Mammary epithelial cell (primary cell): ENCODE results near the gene SUMF1.

ENCODE experiments used
- EZH2 ChIP-seq: IDR thresholded peaks from 2 replicates; pipeline ENCODE4 v1.6.1; 2012; ENCODE audit warnings: low read length, inconsistent platforms, borderline replicate concordance
- TF ChIP-seq, protein P1 (sequence below), 2 donors: IDR thresholded peaks in 1 of 2; conservative IDR thresholded peaks in 1 of 2; 2 replicates each; pipeline ENCODE4 v1.5.1; 2011 to 2012; ENCODE audit warnings: inconsistent platforms in 2 of 2, low read length in 2 of 2, mild to moderate bottlenecking in 2 of 2, control low read depth in 1 of 2, low read depth in 1 of 2; ENCODE audit not compliant: insufficient read depth in 1 of 2; ENCODE audit errors: extremely low read depth in 1 of 2

DNA sequence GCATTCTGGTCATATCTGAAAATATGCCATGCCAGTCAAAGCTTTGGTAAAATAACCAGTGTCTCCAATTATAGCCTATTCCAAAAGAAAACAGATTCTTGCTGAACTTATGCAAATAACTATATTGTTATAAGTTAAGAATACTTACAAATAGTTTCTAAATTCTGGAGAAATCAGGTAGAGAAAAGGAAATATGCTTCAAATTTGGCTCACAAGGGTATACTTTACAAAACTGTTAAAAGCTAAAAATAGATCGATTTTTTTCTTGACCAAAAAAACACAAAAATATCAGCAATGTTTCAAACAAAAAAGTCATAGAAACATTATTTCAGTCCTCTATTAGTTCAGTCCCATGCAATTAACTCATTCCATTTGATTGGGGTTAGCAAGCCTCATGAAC, 140.2 kb downstream of the SUMF1 start:
- TF ChIP-seq, protein P1, sequence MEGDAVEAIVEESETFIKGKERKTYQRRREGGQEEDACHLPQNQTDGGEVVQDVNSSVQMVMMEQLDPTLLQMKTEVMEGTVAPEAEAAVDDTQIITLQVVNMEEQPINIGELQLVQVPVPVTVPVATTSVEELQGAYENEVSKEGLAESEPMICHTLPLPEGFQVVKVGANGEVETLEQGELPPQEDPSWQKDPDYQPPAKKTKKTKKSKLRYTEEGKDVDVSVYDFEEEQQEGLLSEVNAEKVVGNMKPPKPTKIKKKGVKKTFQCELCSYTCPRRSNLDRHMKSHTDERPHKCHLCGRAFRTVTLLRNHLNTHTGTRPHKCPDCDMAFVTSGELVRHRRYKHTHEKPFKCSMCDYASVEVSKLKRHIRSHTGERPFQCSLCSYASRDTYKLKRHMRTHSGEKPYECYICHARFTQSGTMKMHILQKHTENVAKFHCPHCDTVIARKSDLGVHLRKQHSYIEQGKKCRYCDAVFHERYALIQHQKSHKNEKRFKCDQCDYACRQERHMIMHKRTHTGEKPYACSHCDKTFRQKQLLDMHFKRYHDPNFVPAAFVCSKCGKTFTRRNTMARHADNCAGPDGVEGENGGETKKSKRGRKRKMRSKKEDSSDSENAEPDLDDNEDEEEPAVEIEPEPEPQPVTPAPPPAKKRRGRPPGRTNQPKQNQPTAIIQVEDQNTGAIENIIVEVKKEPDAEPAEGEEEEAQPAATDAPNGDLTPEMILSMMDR (conservative IDR thresholded peaks at IDR 0.05 in 1 of 2, IDR thresholded peaks at IDR 0.05 in 1 of 2; ENCODE audit: extremely low read depth in 1 of 2, insufficient read depth in 1 of 2, low read depth in 1 of 2, low read length in 2 of 2), result no peak
- no peak for TF ChIP-seq EZH2
